HG02884 (cell line): ENCODE measurements around the gene BRD9.
"Not testable (repeated sequence)": the region's sequence is repeated elsewhere in the genome, so short reads cannot be mapped to it uniquely, and the experiment has no call there.

ENCODE experiments used
- ATAC-seq: cut with Tn5 transposase; IDR thresholded peaks from one replicate; pipeline ENCODE4 v1.9.1; 2021; ENCODE audit warnings: mild to moderate bottlenecking, moderate library complexity; ENCODE audit not compliant: unreplicated experiment

The BRD9 gene

GRCh38 chr5:892394-893136 lies at the start of gene BRD9, which contains the start of gene TRIP13:
BRD9 (minus strand) TSS chr5:892801; CDS start chr5:892657, 144 bp downstream.
TRIP13 (plus strand) TSS chr5:892884; CDS start chr5:892999, 115 bp downstream.
- ATAC-seq = peak; percentile 94

GRCh38 chr5:940741-941140 lies 48.1 kb upstream of the BRD9 start:
- ATAC-seq = not testable (repeated sequence)

GRCh38 chr5:939368-939767 lies 46.8 kb upstream of the BRD9 start:
- no peak for ATAC-seq

- no peak for ATAC-seq
Measured at GRCh38 chr5:937151-937924, 44.7 kb upstream of the BRD9 start.

- ATAC-seq = no peak
Measured at GRCh38 chr5:936149-937144, 43.8 kb upstream of the BRD9 start.

- ATAC-seq = no peak
Measured at GRCh38 chr5:935510-936084, 43.0 kb upstream of the BRD9 start.

GRCh38 chr5:934381-934967 lies 41.9 kb upstream of the BRD9 start:
- not testable (repeated sequence) for ATAC-seq

- not testable (repeated sequence) for ATAC-seq
Measured at GRCh38 chr5:933951-934350, 41.4 kb upstream of the BRD9 start.

GRCh38 chr5:933251-933861 lies 40.8 kb upstream of the BRD9 start:
- no peak for ATAC-seq

GRCh38 chr5:932628-933250 lies 40.1 kb upstream of the BRD9 start:
- ATAC-seq = no peak

- no peak for ATAC-seq
Measured at GRCh38 chr5:932151-932627, 39.6 kb upstream of the BRD9 start.

- ATAC-seq = no peak
Measured at GRCh38 chr5:931570-932145, 39.1 kb upstream of the BRD9 start.

- no peak for ATAC-seq
Measured at GRCh38 chr5:930866-931265, 38.3 kb upstream of the BRD9 start.

GRCh38 chr5:929596-929995 lies 37.0 kb upstream of the BRD9 start:
- no peak for ATAC-seq

GRCh38 chr5:929182-929581 lies 36.6 kb upstream of the BRD9 start:
- ATAC-seq = not testable (repeated sequence)

GRCh38 chr5:927172-928015 lies 34.8 kb upstream of the BRD9 start:
- no peak for ATAC-seq

GRCh38 chr5:926417-927171 lies 34.0 kb upstream of the BRD9 start:
- no peak for ATAC-seq
